HAP-1 (cell line): Measurements from ENCODE around the gene MEIKIN.

Experiments used
- DNase-seq, 2 experiments: peaks; one replicate each; pipeline ENCODE4 v3.0.0-alpha.2; 2016 to 2020; ENCODE audit warnings: low spot score in 2 of 2
- H3K27me3 ChIP-seq: fragments of 250-450 bp; sonication (Bioruptor Pico); 2 replicates; pipeline ENCODE4 v1.5.1; 2020; ENCODE audit warnings: low read depth, mild to moderate bottlenecking, moderate library complexity
- H3K36me3 ChIP-seq: fragments of 250-450 bp; sonication (Bioruptor Pico); replicated peaks from 2 replicates; pipeline ENCODE4 v1.5.1; 2020; ENCODE audit warnings: mild to moderate bottlenecking
- H3K4me1 ChIP-seq: fragments of 250-450 bp; sonication (Bioruptor Pico); 2 replicates; pipeline ENCODE4 v1.5.1; 2020; ENCODE audit warnings: mild to moderate bottlenecking
- H3K4me3 ChIP-seq: fragments of 250-450 bp; sonication (Bioruptor Pico); 2 replicates; pipeline ENCODE4 v1.5.1; 2020; ENCODE audit warnings: mild to moderate bottlenecking, moderate library complexity
- H3K9me3 ChIP-seq: fragments of 250-450 bp; sonication (Bioruptor Pico); 2 replicates; pipeline ENCODE4 v1.5.1; 2020; ENCODE audit warnings: mild to moderate bottlenecking, moderate library complexity
- in situ Hi-C: fragments of 300-500 bp; cut with MboI; formaldehyde crosslinking; loops from 3 replicates; pipeline ENCODE4 v1.14.3; 2020; ENCODE audit warnings: low sequenced_read_pairs, inconsistent platforms, mixed read lengths

Gene MEIKIN

GRCh38 chr5:131959136-131959535, 13.7 kb upstream of the MEIKIN start:
- no peak for DNase-seq
- Histone ChIP-seq H3K4me1 (no peaks in the 10 kb centered on the region), H3K9me3 (no peaks in the 10 kb centered on the region), H3K36me3 (no peaks in the 10 kb centered on the region), H3K4me3 (no peak overlapping the region), H3K27me3 (no peaks in the 10 kb centered on the region)
- in situ Hi-C loops = no loop called here

GRCh38 chr5:131957721-131958441, 12.4 kb upstream of the MEIKIN start:
- Histone ChIP-seq H3K36me3 (no peaks in the 10 kb centered on the region), H3K9me3 (no peaks in the 10 kb centered on the region), H3K4me1 (no peaks in the 10 kb centered on the region), H3K4me3 (no peak overlapping the region), H3K27me3 (no peaks in the 10 kb centered on the region)
- no peak for DNase-seq
- in situ Hi-C loops = no loop called here

DNA sequence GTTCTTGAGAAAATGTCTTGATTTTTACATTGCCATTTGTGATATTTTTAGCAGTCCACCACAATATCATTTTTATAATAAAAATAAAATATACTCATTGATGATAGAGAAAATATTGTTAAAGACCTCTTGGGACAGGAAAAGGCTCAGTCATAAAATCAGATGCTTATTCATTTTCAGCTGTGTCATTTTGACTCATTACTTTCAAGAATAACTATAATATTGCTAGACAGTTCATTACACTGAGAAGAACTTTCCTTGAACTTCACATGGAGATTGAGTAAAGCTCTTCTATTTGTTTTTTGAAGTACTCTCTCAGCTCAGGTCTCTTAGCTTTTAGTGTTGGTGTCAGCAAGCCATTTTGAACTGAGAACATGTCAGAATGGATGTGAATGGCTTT, 8.5 kb upstream of the MEIKIN start:
- H3K4me1 ChIP-seq = no peaks in the 10 kb centered on the region; the same call in 1 of the 2 replicates
- no peaks in the 10 kb centered on the region for H3K9me3 ChIP-seq
- in situ Hi-C loops = no loop called here
- no peak for DNase-seq
- no peak overlapping the region for H3K4me3 ChIP-seq
- no peaks in the 10 kb centered on the region for H3K36me3 ChIP-seq
- no peaks in the 10 kb centered on the region for H3K27me3 ChIP-seq

- no peak overlapping the region for H3K4me3 ChIP-seq
- no peaks in the 10 kb centered on the region for H3K27me3 ChIP-seq
- H3K9me3 ChIP-seq = no peaks in the 10 kb centered on the region
- in situ Hi-C loops = no loop called here
- no peaks in the 10 kb centered on the region; the same call in 1 of the 2 replicates for H3K4me1 ChIP-seq
- DNase-seq = no peak
- H3K36me3 ChIP-seq = no peaks in the 10 kb centered on the region
Observed at GRCh38 chr5:131952301-131952857, 6.9 kb upstream of the MEIKIN start.

- no peaks in the 10 kb centered on the region for H3K27me3 ChIP-seq
- DNase-seq = no peak
- no peaks in the 10 kb centered on the region; the same call in 1 of the 2 replicates for H3K4me1 ChIP-seq
- H3K36me3 ChIP-seq = no peaks in the 10 kb centered on the region
- in situ Hi-C loops = no loop called here
- H3K9me3 ChIP-seq = no peaks in the 10 kb centered on the region
- no peak overlapping the region for H3K4me3 ChIP-seq
Observed at GRCh38 chr5:131950706-131951105, 5.2 kb upstream of the MEIKIN start.

DNA sequence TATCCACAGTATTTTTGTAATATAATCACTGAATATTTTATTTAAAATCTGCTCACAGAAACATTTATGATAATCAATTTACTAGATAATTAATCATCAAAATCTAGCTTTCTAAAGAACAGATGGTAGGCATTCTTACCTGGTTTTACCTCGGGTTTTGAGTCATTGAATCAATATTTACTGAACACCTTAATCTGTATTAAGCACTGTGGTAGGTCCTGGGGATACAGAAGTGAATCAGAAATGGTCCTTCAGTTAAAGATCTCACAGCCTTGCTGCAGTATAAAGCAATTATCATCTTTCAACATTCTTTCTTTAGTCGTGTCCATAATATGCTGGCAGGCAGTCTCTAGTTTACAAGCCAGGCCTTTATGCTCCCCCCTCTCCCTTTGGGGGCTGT, 2.0 kb upstream of the MEIKIN start:
- Histone ChIP-seq H3K4me3 (no peak overlapping the region), H3K27me3 (0 out of 2 replicates have a peak, but pooled peaks cover under 1% of the 10 kb centered on the region), H3K9me3 (no peaks in the 10 kb centered on the region), H3K36me3 (no peaks in the 10 kb centered on the region), H3K4me1 (no peaks in the 10 kb centered on the region; the same call in 1 of the 2 replicates)
- no peak for DNase-seq
- in situ Hi-C loops = no loop called here

- Histone ChIP-seq H3K4me1 (no peaks in the 10 kb centered on the region), H3K36me3 (no peaks in the 10 kb centered on the region), H3K4me3 (no peak overlapping the region), H3K9me3 (no peaks in the 10 kb centered on the region), H3K27me3 (0 out of 2 replicates have a peak, but pooled peaks cover 6% of the 10 kb centered on the region)
- in situ Hi-C loops = no loop called here
- DNase-seq = no peak
Observed at GRCh38 chr5:131944702-131945550, 537 bp downstream of the MEIKIN start.

DNA sequence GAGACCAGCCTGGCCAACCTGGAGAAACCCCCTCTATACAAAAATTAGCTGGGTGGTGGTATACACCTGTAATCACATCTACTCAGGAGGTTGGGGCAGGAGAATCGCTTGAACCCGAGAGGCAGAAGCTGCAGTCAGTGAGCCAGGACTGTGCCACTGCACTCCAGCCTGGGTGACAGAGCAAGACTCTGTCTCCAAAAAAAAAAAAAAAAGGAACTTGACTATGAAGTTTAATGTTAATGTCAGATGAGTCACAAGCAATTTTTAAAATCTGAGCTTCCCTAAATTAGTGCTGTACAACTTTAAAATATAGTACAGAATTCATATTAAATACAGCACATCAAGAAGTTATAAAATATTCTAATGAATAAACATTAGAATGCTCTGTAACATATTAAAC, 1.5 kb downstream of the MEIKIN start:
- no peak for DNase-seq
- Histone ChIP-seq H3K4me3 (no peak overlapping the region), H3K27me3 (0 out of 2 replicates have a peak, but pooled peaks cover 9% of the 10 kb centered on the region), H3K9me3 (no peaks in the 10 kb centered on the region), H3K36me3 (no peaks in the 10 kb centered on the region), H3K4me1 (no peaks in the 10 kb centered on the region)
- in situ Hi-C loops = no loop called here

DNA sequence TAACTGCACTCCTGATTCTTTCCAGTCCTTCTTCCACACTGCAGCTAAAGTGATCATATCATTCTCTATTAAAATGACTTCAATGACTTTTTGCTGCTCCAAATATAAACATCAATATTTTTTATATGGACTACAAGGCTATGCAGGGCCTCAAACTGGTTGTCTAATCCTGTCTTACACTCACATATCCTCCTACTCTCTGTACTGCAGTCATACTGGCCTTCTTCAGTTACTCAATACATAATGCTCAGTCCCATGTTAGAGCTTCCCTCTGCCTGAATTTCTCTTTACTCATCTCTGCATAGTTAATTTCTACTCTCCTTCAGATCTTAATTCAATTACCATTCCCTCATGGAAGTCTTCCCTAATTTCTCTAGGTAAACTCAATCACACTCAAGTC, 3.4 kb downstream of the MEIKIN start:
- no peaks in the 10 kb centered on the region for H3K4me1 ChIP-seq
- no peak overlapping the region for H3K4me3 ChIP-seq
- H3K36me3 ChIP-seq = no peaks in the 10 kb centered on the region
- in situ Hi-C loops = no loop called here
- H3K9me3 ChIP-seq = no peaks in the 10 kb centered on the region
- H3K27me3 ChIP-seq = 0 out of 2 replicates have a peak, but pooled peaks cover 9% of the 10 kb centered on the region
- DNase-seq = no peak

DNA sequence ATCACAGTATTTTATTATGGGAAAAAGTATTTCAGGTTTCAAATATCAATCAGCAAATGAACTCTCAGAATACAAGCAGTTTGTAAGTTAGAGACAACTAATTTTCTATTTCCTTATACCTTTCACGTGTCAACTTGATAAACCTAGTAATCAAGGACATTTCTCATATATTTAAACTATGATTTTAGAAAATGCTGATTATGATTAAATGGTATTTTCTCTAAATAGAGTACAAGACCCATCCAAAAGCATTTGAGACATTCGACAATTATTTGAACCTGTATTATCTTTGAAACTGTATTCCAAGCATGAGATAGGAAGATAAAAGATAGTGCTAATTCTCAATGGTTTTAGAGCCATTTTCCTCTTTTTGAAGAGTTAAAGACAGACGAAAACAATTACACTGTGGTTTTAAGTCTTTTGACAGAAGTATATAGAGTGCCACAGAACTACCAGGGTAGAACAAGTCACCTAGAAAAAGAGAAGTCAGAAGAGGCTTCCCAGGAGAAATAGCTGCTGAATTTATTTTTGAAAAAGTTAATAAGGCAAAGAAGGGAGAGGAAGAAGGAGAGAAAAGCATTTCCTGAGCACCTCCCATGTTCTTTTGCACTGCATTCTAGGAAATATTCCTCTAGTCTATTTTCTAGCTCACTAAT, 5.6 kb downstream of the MEIKIN start:
- Histone ChIP-seq H3K9me3 (no peaks in the 10 kb centered on the region), H3K36me3 (no peaks in the 10 kb centered on the region), H3K4me1 (no peaks in the 10 kb centered on the region), H3K4me3 (no peak overlapping the region), H3K27me3 (0 out of 2 replicates have a peak, but pooled peaks cover 11% of the 10 kb centered on the region)
- in situ Hi-C loops = no loop called here
- no peak for DNase-seq

GRCh38 chr5:131932235-131932634, 13.2 kb downstream of the MEIKIN start:
- in situ Hi-C loops = no loop called here
- H3K9me3 ChIP-seq = no peaks in the 10 kb centered on the region
- no peaks in the 10 kb centered on the region for H3K36me3 ChIP-seq
- H3K4me3 ChIP-seq = no peak overlapping the region
- peaks cover 2% of the 10 kb centered on the region; the same call in 1 of the 2 replicates for H3K27me3 ChIP-seq
- DNase-seq = no peak
- no peaks in the 10 kb centered on the region for H3K4me1 ChIP-seq

GRCh38 chr5:131928957-131929356, 16.5 kb downstream of the MEIKIN start:
- no peak overlapping the region for H3K4me3 ChIP-seq
- no peaks in the 10 kb centered on the region for H3K36me3 ChIP-seq
- no peaks in the 10 kb centered on the region for H3K4me1 ChIP-seq
- in situ Hi-C loops = no loop called here
- no peaks in the 10 kb centered on the region for H3K9me3 ChIP-seq
- DNase-seq = no peak
- H3K27me3 ChIP-seq = no peaks in the 10 kb centered on the region; the same call in 1 of the 2 replicates

GRCh38 chr5:131926168-131926567, 19.3 kb downstream of the MEIKIN start:
- H3K36me3 ChIP-seq = no peaks in the 10 kb centered on the region
- H3K4me1 ChIP-seq = no peaks in the 10 kb centered on the region
- in situ Hi-C loops = no loop called here
- no peaks in the 10 kb centered on the region for H3K9me3 ChIP-seq
- H3K27me3 ChIP-seq = no peaks in the 10 kb centered on the region; the same call in 1 of the 2 replicates
- DNase-seq = no peak
- no peak overlapping the region for H3K4me3 ChIP-seq
